HFFc6 (cell line): ENCODE measurements around the gene IL1RN. TPM values are rescaled to one million over a fixed set of nuclear protein-coding genes. Genes with fewer than 3 reads are reported as not detected.
"Not testable (repeated sequence)": the region's sequence is repeated elsewhere in the genome, so short reads cannot be mapped to it uniquely, and the experiment has no call there.

ENCODE experiments used
- DNase-seq: peaks from one replicate; pipeline ENCODE4 v3.0.0-alpha.2; 2018
- H3K27ac Mint-ChIP-seq: 2 replicates; pipeline ENCODE4 v1.8.0; 2020; ENCODE audit warnings: mild to moderate bottlenecking, mixed read lengths
- H3K27me3 Mint-ChIP-seq: 2 replicates; pipeline ENCODE4 v1.8.0; 2021; ENCODE audit warnings: mild to moderate bottlenecking, moderate library complexity, mixed read lengths; ENCODE audit not compliant: insufficient read depth
- H3K36me3 Mint-ChIP-seq: 2 replicates; pipeline ENCODE4 v1.8.0; 2021; ENCODE audit warnings: low read depth, mixed read lengths
- H3K4me1 Mint-ChIP-seq: 2 replicates; pipeline ENCODE4 v1.8.0; 2020; ENCODE audit warnings: low read depth, mixed read lengths
- H3K4me3 Mint-ChIP-seq: 2 replicates; pipeline ENCODE4 v1.8.0; 2020; ENCODE audit warnings: mild to moderate bottlenecking, moderate library complexity, mixed read lengths
- H3K9me3 Mint-ChIP-seq: 2 replicates; pipeline ENCODE4 v1.8.0; 2020; ENCODE audit warnings: mild to moderate bottlenecking, mixed read lengths
- total RNA-seq, 6 experiments: library from RNA; stranded (reverse); fragmentation: NEBNext Ultra II Directional; extraction: Animal tissue kit (Norgen Biotek cat#: 25700); gene quantifications; 2 replicates in 1 of 6; 3 replicates in 5 of 6; pipeline ENCODE4 v1.2.3, GENCODE V29; 2021
- TF ChIP-seq, protein P1 (sequence below): fragments of 200-600 bp; sonication (generic); IDR thresholded peaks from 2 replicates; pipeline ENCODE4 v1.5.0; 2021; ENCODE audit warnings: antibody characterized with exemption, mild to moderate bottlenecking

Gene IL1RN
- total RNA-seq, 6 experiments from 2014 or later, result not detected

DNA sequence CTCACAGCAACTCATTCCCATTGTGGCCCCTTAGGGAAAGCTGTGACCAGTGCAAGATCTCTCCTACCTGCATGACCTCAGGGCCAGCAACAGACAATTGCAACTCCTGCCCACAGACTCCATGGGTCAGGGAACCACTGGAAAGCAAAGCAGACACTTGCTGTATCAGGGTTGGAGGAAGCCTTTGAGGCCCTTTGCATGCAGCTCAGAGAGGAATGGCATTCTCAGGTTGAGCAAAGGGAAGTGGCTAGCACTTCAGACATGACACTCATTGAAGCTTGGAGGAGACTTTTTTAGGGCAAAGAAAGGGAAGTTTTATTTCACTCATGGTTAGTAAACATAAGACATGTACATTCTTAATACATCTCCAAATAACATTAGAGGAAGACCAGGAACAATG is 37.5 kb upstream of the IL1RN start:
- Mint-ChIP-seq H3K9me3 (peaks cover 1% of the 10 kb centered on the region; the same call in 1 of the 2 replicates), H3K36me3 (no peaks in the 10 kb centered on the region), H3K4me3 (no peak overlapping the region), H3K27me3 (peaks cover 9% of the 10 kb centered on the region), H3K4me1 (no peaks in the 10 kb centered on the region), H3K27ac (no peak overlapping the region)
- TF ChIP-seq, protein P1, sequence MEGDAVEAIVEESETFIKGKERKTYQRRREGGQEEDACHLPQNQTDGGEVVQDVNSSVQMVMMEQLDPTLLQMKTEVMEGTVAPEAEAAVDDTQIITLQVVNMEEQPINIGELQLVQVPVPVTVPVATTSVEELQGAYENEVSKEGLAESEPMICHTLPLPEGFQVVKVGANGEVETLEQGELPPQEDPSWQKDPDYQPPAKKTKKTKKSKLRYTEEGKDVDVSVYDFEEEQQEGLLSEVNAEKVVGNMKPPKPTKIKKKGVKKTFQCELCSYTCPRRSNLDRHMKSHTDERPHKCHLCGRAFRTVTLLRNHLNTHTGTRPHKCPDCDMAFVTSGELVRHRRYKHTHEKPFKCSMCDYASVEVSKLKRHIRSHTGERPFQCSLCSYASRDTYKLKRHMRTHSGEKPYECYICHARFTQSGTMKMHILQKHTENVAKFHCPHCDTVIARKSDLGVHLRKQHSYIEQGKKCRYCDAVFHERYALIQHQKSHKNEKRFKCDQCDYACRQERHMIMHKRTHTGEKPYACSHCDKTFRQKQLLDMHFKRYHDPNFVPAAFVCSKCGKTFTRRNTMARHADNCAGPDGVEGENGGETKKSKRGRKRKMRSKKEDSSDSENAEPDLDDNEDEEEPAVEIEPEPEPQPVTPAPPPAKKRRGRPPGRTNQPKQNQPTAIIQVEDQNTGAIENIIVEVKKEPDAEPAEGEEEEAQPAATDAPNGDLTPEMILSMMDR, result no peak
- no peak for DNase-seq

DNA sequence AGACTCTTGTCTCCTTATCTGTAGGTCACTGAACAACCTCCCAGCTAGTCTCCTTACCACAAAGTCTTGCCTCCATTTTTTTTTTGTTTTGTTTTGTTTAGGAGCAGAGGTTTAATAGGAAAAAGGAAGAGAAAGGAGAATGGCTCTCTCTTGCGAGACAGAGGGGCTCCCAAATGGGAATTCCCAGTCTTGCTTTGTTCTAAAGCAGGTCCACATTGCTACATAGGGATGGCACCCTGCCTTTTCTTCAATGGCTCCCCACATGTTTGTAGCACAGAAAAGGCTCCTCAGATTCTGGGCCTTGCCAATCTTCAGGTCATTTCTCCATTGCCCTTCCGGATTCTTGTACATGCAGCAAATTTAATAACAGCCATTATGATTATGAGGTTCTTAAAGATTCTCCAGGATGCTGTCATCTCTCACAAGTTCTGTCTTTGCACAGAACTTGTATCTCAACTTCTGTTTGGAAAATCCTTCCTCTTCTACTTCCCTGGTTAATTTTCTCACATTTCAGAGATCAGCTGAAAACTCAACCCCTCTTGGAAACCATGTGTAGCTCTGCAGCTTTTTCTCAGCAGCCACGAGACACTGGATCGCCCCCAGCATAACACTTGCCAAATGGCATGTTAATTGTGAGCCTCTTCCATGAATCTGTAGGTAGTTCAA is 36.0 kb upstream of the IL1RN start:
- DNase-seq, result no peak
- peaks cover 6% of the 10 kb centered on the region; the same call in 1 of the 2 replicates for H3K9me3 Mint-ChIP-seq
- no peaks in the 10 kb centered on the region for H3K36me3 Mint-ChIP-seq
- no peak overlapping the region for H3K27ac Mint-ChIP-seq
- peaks cover 4% of the 10 kb centered on the region for H3K27me3 Mint-ChIP-seq
- TF ChIP-seq, protein P1, result no peak
- no peaks in the 10 kb centered on the region for H3K4me1 Mint-ChIP-seq
- H3K4me3 Mint-ChIP-seq, result no peak overlapping the region

DNA sequence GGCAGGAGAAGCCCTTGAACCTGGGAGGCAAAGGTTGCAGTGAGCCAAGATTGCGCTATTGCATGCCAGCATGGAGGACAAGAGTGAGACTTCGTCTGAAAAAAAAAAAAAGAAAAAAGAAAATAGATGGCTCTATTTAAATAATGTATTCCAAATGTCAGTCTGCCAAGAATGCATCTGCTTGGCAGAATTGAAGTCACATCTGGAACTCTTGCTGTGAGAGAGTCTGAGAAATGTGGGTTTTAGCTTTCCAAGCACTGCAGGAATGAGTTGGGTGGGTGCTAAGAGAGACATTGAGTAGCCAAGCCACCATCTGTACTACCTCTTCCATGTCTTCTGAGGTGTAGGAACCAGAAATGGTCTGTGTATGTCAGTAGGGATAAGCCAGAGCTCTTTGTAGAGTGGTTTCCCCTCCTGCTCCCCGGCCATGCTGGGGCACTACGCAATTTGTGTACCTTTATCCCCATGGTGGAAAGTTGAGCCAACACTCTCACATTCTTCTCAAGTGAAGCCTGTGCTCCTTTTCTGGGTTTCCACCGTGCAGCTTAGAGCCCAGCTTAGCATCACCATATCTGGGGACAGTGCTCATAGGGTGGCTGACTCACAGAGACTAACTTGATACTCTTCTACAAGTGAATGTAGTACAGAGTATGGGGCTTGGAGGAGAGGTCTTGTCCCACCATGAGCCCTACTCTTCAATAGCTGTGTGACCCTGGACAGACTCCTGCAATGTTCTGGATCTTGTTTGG is 34.4 kb upstream of the IL1RN start:
- no peaks in the 10 kb centered on the region for H3K36me3 Mint-ChIP-seq
- H3K4me3 Mint-ChIP-seq, result no peak overlapping the region
- H3K9me3 Mint-ChIP-seq, result peaks cover 13% of the 10 kb centered on the region; the same call in 1 of the 2 replicates
- TF ChIP-seq, protein P1, result no peak
- DNase-seq, result no peak
- peaks cover 4% of the 10 kb centered on the region for H3K27me3 Mint-ChIP-seq
- no peak overlapping the region for H3K27ac Mint-ChIP-seq
- no peaks in the 10 kb centered on the region for H3K4me1 Mint-ChIP-seq

DNA sequence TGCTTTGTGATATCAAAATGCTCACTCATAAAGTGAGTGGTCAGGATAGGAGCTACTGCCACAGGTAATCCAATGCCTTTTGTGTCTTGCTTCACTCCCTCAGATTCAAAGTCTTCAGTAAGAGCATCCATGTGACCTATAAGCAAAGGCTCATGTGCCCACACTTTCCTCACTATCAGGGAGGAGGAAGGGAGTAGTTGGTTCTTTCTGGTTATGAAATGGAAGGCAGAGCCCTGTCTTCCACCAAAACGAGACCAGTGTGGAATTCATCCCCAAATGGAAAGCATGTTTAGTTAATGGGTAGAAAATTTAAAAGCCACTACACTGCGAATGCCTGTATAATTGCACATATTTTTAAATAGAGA is 33.8 kb upstream of the IL1RN start:
- no peak overlapping the region for H3K4me3 Mint-ChIP-seq
- H3K36me3 Mint-ChIP-seq, result no peaks in the 10 kb centered on the region
- no peak for DNase-seq
- no peaks in the 10 kb centered on the region for H3K4me1 Mint-ChIP-seq
- peaks cover 7% of the 10 kb centered on the region for H3K27me3 Mint-ChIP-seq
- H3K27ac Mint-ChIP-seq, result no peak overlapping the region
- peaks cover 13% of the 10 kb centered on the region; the same call in 1 of the 2 replicates for H3K9me3 Mint-ChIP-seq
- TF ChIP-seq, protein P1, result no peak

DNA sequence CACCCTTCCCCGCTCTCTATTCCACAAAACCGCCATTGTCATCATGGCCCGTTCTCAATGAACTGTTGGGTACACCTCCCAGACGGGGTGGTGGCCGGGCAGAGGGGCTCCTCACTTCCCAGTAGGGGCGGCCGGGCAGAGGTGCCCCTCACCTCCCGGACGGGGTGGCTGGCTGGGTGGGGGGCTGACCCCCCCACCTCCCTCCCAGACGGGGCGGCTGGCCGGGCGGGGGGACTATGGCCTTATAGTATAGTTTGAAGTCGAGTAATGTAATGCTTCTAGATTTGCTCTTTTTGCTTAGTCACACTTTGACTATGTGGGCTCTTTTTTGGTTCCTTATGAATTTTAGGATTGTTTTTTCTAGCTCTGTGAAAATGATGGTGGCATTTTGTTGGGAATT is 31.1 kb upstream of the IL1RN start:
- H3K27ac Mint-ChIP-seq, H3K4me1 Mint-ChIP-seq, H3K36me3 Mint-ChIP-seq, H3K27me3 Mint-ChIP-seq, H3K4me3 Mint-ChIP-seq, DNase-seq: not testable (repeated sequence)
- peaks cover 13% of the 10 kb centered on the region; the same call in 1 of the 2 replicates for H3K9me3 Mint-ChIP-seq

DNA sequence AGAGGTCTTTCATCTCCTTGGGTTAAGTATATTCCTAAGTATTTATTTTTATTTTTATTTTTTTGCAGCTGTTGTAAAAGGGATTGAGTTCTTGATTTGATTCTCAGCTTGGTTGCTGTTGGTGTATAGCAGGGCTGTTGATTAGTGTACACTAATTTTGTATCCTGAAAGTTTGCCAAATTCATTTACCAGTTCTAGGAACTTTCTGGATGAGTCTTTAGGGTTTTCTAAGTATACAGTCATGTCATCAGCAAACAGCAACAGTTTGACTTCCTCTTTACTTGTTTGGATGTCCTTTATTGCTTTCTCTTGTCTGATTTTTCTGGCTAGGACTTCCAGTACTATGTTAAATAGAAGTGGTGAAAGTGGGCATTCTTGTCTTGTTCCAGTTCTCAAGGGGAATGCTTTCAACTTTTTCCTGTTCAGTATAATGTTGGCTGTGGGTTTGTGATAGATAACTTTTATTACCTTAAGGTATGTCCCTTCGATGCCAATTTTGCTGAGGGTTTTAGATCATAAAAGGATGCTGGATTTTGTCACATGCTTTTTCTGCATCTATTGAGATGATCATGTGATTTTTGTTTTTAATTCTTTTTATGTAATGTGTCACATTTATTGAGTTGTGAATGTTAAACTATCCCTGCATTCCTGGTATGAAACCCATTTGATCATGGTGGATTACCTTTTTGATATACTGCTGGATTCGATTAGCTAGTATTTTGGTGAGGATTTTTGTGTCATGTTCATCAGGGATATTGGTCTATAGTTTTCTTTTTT is 30.4 kb upstream of the IL1RN start:
- H3K9me3 Mint-ChIP-seq, result peaks cover 13% of the 10 kb centered on the region; the same call in 1 of the 2 replicates
- H3K4me3 Mint-ChIP-seq, H3K27ac Mint-ChIP-seq, H3K36me3 Mint-ChIP-seq, H3K27me3 Mint-ChIP-seq, DNase-seq, H3K4me1 Mint-ChIP-seq: not testable (repeated sequence)
